DMS53 treated with DMSO at 0.1 percent for 48 hours (cell line): ENCODE results near the gene DHX32.
A peak's percentile ranks its signal among the peaks of the same experiment; 100 is the strongest.

Source experiments
- DNase-seq: peaks from one replicate; lab custom pipeline; 2025; ENCODE audit not compliant: unreplicated experiment; lab: John Stamatoyannopoulos, UW

Gene DHX32

GRCh38 chr10:125816548-125816947 is 64.5 kb downstream of the DHX32 start:
- DNase-seq = no peak

GRCh38 chr10:125815764-125816163 is 65.3 kb downstream of the DHX32 start:
- no peak for DNase-seq

- DNase-seq = no peak
Observed at GRCh38 chr10:125812128-125812750, 68.9 kb downstream of the DHX32 start.

GRCh38 chr10:125811251-125811650 is 69.8 kb downstream of the DHX32 start:
- DNase-seq = no peak

- DNase-seq = no peak
Observed at GRCh38 chr10:125808047-125808446, 73.0 kb downstream of the DHX32 start.

GRCh38 chr10:125802739-125803138 is 78.4 kb downstream of the DHX32 start:
- no peak for DNase-seq

GRCh38 chr10:125802131-125802530 is 79.0 kb downstream of the DHX32 start:
- DNase-seq = no peak

- DNase-seq = no peak
Observed at GRCh38 chr10:125801574-125801973, 79.5 kb downstream of the DHX32 start.

- DNase-seq = no peak
Observed at GRCh38 chr10:125799451-125800182, 81.5 kb downstream of the DHX32 start.

- no peak for DNase-seq
Observed at GRCh38 chr10:125797994-125798662, 83.0 kb downstream of the DHX32 start.

- DNase-seq = no peak
Observed at GRCh38 chr10:125797424-125797823, 83.7 kb downstream of the DHX32 start.

- no peak for DNase-seq
Observed at GRCh38 chr10:125795637-125796190, 85.4 kb downstream of the DHX32 start.

- no peak for DNase-seq
Observed at GRCh38 chr10:125795128-125795527, 86.0 kb downstream of the DHX32 start.

- no peak for DNase-seq
Observed at GRCh38 chr10:125792342-125793300, 88.5 kb downstream of the DHX32 start.

- peak; percentile 3 for DNase-seq
Observed at GRCh38 chr10:125788156-125789034, 92.7 kb downstream of the DHX32 start.
